ENCODE measurements around the gene MCF2L. TPM values are rescaled to one million over a fixed set of nuclear protein-coding genes. Genes with fewer than 3 reads are reported as not detected.
"Not testable (repeated sequence)": the region's sequence is repeated elsewhere in the genome, so short reads cannot be mapped to it uniquely, and the experiment has no call there.

Gene MCF2L
- total RNA-seq, 2 experiments from 2014 or later = 7.9 to 8.7 TPM

DNA sequence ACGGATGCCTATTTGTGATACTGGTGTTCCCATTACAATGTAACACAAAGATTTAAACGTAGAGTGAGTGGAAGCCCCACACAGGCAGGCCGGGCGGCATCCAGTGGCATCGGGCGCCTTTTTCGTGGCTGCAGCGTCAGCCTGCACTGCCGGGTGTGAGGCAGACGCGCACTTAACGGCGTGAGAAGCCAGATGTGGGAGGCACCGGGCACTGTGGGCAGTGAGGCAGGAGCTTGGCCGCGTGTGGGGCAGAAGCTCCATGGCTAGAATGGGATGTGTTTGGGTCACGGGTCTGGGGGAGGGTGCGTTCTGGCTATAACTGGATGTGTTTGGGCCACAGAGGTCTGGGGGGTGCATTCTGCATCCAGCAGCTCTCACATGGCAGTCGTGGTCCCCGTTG lies 73.4 kb downstream of the MCF2L start:
- ChIA-PET CTCF (no interaction called here), POLR2A (no interaction called here)

GRCh38 chr13:113043001-113043630 lies 74.1 kb downstream of the MCF2L start:
- POLR2A ChIA-PET = no interaction called here

GRCh38 chr13:113043931-113044330 lies 74.9 kb downstream of the MCF2L start:
- CTCF ChIA-PET = no interaction called here

More at GRCh38 chr13:113043001-113043630, 74.1 kb downstream of the MCF2L start:
- CTCF ChIA-PET = no interaction called here

GRCh38 chr13:113044391-113045114 lies 75.5 kb downstream of the MCF2L start:
- ChIA-PET POLR2A (no interaction called here), CTCF (no interaction called here)

More at GRCh38 chr13:113043931-113044330, 74.9 kb downstream of the MCF2L start:
- POLR2A ChIA-PET = no interaction called here

DNA sequence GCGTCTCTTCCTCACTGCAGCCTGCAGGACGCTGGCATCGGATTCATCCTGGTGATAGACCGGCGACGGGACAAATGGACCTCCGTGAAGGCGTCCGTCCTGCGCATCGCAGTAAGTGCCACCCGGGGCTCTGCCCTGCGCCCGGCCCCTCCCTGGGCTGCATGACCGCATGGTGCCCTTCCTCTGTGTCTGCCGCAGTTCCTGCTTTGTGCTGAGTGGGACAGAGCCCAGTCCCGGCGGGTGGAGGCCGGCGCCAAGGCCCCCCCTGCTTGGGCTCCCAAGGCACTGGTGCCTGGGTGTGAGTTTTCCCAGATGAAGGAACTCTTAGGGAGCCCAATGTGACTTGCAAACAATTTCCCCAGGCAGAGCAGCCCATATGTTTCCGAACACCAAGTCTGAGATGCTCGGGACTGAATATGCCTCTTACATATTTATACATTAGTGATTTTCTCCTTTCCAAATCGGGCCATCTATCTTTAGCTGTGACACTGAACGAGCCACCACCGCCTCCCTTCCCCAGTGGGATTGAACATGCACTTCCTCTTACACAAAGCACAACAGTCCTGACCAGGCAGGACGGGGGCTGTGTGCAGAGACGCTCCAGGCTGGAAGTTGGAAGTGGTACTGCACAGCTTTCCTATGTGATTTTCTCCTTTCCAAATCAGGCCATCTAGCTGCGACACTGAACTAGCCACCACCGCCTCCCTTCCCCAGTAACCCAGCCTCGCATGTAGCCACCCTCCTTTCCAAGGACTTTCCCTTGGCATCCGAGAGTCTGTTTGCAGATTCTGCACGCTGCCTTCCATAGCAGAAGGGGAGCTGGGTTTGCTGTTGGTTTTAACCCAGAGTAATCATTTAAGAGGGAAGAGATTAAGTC lies 76.5 kb downstream of the MCF2L start:
- ChIA-PET CTCF (no interaction called here), POLR2A (no interaction called here)

GRCh38 chr13:113046128-113046882 lies 77.3 kb downstream of the MCF2L start:
- ChIA-PET CTCF (no interaction called here), POLR2A (no interaction called here)

DNA sequence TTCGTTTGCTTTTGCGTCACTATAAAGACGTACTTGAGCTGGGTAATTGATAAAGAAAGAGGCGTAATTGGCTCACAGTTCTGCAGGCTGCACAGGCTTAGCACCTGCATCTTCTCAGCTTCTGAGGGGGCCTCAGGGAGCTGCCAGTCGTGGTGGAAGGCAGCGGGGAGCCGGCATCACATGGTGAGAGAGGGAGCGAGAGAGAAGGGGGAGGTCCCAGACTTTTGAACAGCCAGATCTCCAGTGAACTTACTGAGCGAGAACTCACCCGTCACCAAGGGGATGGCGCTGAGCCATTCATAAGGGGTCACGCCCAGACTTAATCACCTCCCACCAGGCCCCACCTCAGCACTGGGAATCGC lies 77.8 kb downstream of the MCF2L start:
- CTCF ChIA-PET = no interaction called here

GRCh38 chr13:113047587-113047986 lies 78.6 kb downstream of the MCF2L start:
- POLR2A ChIA-PET = no interaction called here
- CTCF ChIA-PET = no interaction called here

More for the DNA sequence above, 77.8 kb downstream of the MCF2L start:
- POLR2A ChIA-PET = no interaction called here

DNA sequence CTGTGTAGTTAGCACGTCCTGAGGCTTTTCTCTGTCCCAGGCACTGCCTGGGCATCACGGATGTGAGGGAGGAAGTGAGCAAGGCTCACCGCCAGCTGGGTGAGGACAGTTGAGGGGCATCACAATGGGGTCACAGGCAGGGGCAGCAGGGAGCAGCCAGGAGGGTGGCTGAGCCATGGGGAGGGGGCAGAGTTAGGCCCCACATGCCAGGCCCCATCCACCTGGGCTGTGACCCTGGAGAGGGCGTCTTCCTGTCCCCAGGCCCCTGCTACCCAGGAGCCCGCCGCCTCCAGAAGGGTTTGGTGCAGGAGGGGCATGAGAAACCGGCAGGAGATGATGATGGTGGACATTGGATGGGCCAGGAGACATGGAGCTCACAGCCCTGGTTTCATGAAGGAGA lies 79.8 kb downstream of the MCF2L start:
- ChIA-PET CTCF (no interaction called here), POLR2A (no interaction called here)

DNA sequence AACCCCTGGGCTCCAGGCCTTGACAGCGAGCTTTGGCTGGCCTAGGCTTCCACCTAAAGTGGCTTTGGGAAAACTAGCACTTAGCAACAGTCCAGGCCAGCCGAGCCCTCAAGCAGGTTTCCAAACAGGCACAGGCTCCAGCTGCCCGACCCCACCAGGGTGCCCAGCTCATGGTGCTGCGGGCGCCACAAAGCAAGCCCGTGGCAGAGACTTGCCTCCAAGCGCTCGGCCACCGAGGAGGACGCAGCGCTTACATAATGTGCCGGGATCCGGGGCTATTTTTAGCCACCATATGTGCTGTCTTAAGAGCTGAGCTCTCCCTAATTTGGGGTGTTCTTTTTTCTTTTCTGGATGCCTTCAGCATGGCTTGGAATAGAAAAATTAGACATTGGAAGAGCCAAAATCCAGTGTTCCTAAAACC lies 80.5 kb downstream of the MCF2L start:
- CTCF ChIA-PET = no interaction called here
- POLR2A ChIA-PET = no interaction called here

GRCh38 chr13:113049981-113050380 lies 81.0 kb downstream of the MCF2L start:
- ChIA-PET POLR2A (no interaction called here), CTCF (no interaction called here)

DNA sequence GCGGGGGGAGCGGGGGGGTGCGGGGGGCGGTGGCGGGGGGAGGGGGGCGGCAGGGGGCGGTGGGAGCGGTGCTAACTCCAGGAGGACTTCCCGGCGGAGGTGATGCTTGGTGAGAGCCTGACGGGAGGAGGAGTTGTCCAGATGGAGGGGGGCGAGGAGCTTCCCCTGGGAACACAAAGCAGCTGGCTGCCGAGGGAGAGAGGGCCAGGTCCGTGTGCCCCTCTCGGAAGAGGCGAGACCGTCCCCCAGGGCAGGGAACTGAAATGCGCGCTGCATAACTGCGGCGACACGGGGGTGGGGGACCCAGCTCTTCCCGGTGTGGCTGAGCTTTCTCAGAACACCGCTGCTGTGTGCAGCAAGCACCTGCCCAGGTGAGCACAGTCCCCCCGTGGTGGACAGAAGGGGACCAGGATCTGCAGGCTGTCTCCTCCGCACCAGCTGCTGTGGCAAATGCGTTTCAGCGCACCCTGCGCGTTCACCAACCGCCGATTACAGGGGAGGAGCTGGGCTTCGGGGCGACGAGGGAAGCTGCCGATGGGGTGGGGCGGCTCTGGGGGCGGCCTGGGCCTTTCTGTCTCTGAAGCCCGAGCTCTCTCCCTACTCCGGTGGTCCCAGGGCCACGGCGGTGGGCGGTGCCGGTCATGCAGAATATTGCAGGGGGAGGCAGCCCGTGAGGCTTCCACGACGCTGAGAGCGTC lies 81.9 kb downstream of the MCF2L start:
- CTCF ChIA-PET = no interaction called here
- POLR2A ChIA-PET = no interaction called here

- POLR2A ChIA-PET = no interaction called here
- CTCF ChIA-PET = no interaction called here
Measured at GRCh38 chr13:113051641-113052040, 82.6 kb downstream of the MCF2L start.

DNA sequence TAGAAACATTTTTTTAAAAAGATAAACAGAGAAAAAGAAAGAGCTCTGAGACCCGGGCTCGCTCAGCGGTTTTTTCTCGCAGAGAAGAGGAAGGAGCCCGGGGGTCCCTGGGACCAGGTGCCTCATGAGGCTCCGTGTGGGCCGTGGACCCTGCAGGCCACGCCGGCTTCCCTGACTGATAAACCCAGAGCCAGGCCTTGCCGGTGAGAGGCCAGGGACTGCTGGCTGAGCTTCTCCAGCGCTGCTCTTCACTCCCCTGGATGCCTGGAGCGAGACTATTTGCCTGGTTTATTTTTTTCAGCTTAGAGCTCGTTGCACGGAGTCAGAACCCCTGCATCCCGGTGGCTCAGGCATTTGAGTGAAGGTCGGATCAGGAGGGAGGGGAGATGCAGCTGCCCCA lies 83.2 kb downstream of the MCF2L start:
- ChIA-PET CTCF (no interaction called here), POLR2A (no interaction called here)

- POLR2A ChIA-PET = no interaction called here
- CTCF ChIA-PET = no interaction called here
Measured at GRCh38 chr13:113052971-113053370, 84.0 kb downstream of the MCF2L start.

DNA sequence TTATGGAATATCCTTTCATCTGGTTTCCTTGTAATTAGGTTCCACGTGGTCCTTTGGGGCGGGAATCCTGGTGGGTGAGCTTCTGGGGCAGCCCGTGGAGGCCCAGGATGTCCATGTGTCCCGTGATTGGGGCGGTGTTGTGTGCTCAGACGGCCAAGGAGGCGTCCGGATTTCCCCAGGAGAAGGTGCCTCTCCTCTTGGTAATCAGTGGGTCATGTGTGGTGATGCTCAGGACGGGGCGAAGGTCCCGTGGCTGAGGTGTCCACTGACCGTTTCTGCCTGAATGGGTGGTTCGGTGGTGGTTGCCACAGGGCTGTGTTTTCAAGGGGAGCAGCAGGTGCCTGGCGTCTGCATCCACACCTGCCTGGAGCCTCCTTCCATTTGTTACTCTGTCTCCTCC lies 84.4 kb downstream of the MCF2L start:
- CTCF ChIA-PET = no interaction called here

GRCh38 chr13:113053801-113054604 lies 85.0 kb downstream of the MCF2L start:
- CTCF ChIA-PET = no interaction called here
- POLR2A ChIA-PET = no interaction called here

More for the DNA sequence above, 84.4 kb downstream of the MCF2L start:
- POLR2A ChIA-PET = no interaction called here

GRCh38 chr13:113057084-113057483 lies 88.1 kb downstream of the MCF2L start:
- ChIA-PET POLR2A (no interaction called here), CTCF (no interaction called here)

DNA sequence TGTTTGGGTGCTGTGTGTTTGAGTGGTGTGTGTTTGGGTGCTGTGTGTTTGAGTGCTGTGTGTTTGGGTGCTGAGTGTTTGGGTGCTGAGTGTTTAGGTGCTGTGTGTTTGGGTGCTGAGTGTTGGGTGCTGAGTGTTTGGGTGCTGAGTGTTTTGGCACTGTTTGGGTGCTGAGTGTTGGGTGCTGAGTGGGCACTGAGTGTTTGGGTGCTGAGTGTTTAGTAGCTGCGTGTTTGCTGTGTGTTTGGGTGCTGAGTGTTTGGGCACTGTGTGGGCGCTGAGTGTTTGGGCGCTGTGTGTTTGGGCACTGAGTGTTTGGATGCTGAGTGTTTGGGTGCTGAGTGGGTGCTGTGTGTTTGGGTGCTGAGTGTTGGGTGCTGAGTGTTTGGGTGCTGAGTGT lies 88.5 kb downstream of the MCF2L start:
- POLR2A ChIA-PET, CTCF ChIA-PET: not testable (repeated sequence)
